ENCODE data around the gene POLD4.

The POLD4 gene

GRCh38 chr11:67371189-67371910 lies 18.0 kb upstream of the POLD4 start:
- no peaks in the 10 kb centered on the region for H3K36me3 Mint-ChIP-seq (ENCODE audit: low read depth)
- peaks cover 63% of the 10 kb centered on the region for H3K27me3 Mint-ChIP-seq (ENCODE audit: low read depth)
- no peaks in the 10 kb centered on the region for H3K9me3 Mint-ChIP-seq
- peak overlapping the region; percentile 74 for H3K4me3 Mint-ChIP-seq
- H3K27ac Mint-ChIP-seq = peak overlapping the region; percentile 41
- no peak for DNase-seq (ENCODE audit: low spot score)
- H3K4me1 Mint-ChIP-seq (ENCODE audit: low read depth) = peaks cover 38% of the 10 kb centered on the region

DNA sequence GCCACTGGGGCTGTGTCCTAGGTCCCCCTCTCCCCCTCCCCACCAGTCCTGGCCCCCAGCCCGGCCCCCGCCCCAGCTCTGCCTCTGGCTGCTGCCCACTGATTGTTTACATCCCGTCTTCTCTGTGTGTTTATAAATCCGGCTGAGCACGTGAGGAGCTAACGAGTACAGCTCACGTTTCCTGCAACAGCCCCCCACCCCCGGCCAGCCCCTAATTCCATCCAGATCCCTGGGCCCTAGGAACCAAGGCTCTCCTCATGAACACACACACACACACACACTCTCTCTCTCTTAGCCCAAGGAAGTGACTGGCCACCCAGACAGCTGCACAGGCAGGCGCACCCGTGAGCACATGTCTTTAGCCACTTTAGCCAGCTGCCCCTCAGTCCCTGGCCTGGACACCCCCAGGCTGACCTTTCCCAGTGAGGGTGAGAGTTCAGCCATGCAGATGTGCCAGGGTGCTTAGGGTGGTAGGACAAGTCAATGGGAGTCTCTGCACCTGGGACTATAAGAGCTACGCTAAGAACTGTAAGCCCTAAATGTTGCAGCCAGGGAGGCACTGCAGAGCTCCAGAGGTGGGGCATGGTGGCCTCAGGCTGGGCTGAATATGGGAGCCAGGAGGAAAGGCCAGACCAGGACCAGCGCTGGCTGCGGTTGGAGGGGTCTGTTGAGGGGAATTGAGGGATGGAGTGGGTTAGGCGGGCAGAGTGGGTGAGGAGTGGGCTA lies 17.2 kb upstream of the POLD4 start:
- Mint-ChIP-seq H3K4me1 (ENCODE audit: low read depth) (peaks cover 38% of the 10 kb centered on the region), H3K27ac (peak overlapping the region; percentile 7), H3K27me3 (ENCODE audit: low read depth) (peaks cover 63% of the 10 kb centered on the region), H3K36me3 (ENCODE audit: low read depth) (no peaks in the 10 kb centered on the region), H3K4me3 (no peak overlapping the region), H3K9me3 (no peaks in the 10 kb centered on the region)
- no peak for DNase-seq (ENCODE audit: low spot score)

DNA sequence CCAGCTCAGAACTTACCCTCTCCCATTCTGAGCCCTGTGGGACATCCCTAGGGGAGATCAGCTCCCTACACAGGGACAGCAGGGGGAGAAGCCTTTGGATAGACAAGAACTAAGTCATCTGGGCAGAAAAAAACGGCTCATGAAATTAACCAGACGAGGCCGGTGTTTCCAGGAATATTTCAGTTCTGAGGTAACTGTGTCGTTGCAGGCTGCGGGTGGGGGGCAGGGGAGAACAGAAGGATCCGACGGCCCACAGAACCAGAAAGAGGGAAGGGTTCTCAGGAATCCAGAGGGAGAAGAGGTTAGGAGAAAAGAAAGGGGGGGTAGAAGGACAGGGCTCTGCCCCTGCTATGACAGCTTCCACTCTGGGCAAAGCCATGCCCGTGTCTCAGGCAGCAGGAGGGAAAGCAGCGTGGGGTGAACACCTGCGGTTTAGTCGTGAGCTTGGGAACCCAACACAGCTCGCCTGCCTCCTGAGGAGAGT lies 16.5 kb upstream of the POLD4 start:
- H3K36me3 Mint-ChIP-seq (ENCODE audit: low read depth) = no peaks in the 10 kb centered on the region
- DNase-seq (ENCODE audit: low spot score) = no peak

GRCh38 chr11:67369275-67369674 lies 15.9 kb upstream of the POLD4 start:
- DNase-seq (ENCODE audit: low spot score) = no peak
- no peaks in the 10 kb centered on the region for H3K36me3 Mint-ChIP-seq (ENCODE audit: low read depth)
- H3K4me1 Mint-ChIP-seq (ENCODE audit: low read depth) = peaks cover 37% of the 10 kb centered on the region
- no peak overlapping the region for H3K4me3 Mint-ChIP-seq
- H3K9me3 Mint-ChIP-seq = no peaks in the 10 kb centered on the region
- peaks cover 60% of the 10 kb centered on the region for H3K27me3 Mint-ChIP-seq (ENCODE audit: low read depth)
- no peak overlapping the region for H3K27ac Mint-ChIP-seq

More for the DNA sequence above, 16.5 kb upstream of the POLD4 start:
- Mint-ChIP-seq H3K27me3 (ENCODE audit: low read depth) (peaks cover 62% of the 10 kb centered on the region), H3K4me1 (ENCODE audit: low read depth) (peaks cover 39% of the 10 kb centered on the region), H3K9me3 (no peaks in the 10 kb centered on the region), H3K4me3 (no peak overlapping the region), H3K27ac (no peak overlapping the region)

DNA sequence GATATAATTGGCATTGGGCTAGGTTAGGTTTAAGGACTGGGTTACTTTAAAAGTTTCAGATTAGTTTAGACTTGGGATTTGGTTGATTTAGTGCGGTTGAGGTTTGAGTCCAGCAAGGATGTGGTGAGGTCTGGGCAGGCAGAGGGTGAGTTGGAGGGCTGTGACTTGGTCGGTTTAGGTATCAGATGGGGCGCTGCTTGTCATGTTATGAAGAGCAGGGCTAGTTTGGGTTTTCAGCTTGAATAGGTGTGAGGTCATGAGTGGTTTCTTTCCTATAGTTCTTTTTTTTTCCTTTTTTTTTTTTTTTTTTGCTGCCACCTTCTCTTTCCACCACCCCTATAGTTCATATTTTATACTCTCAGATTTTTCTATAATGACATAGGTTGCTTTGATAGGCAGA lies 15.3 kb upstream of the POLD4 start:
- H3K27me3 Mint-ChIP-seq (ENCODE audit: low read depth) = peaks cover 55% of the 10 kb centered on the region
- H3K4me3 Mint-ChIP-seq = no peak overlapping the region
- H3K4me1 Mint-ChIP-seq (ENCODE audit: low read depth) = peaks cover 38% of the 10 kb centered on the region
- H3K36me3 Mint-ChIP-seq (ENCODE audit: low read depth) = no peaks in the 10 kb centered on the region
- peak; percentile 31 for DNase-seq (ENCODE audit: low spot score)
- no peaks in the 10 kb centered on the region for H3K9me3 Mint-ChIP-seq
- no peak overlapping the region for H3K27ac Mint-ChIP-seq

GRCh38 chr11:67367761-67368227 lies 14.4 kb upstream of the POLD4 start:
- Mint-ChIP-seq H3K36me3 (ENCODE audit: low read depth) (no peaks in the 10 kb centered on the region), H3K4me3 (no peak overlapping the region), H3K27ac (no peak overlapping the region), H3K4me1 (ENCODE audit: low read depth) (peaks cover 38% of the 10 kb centered on the region), H3K9me3 (no peaks in the 10 kb centered on the region), H3K27me3 (ENCODE audit: low read depth) (peaks cover 58% of the 10 kb centered on the region)
- no peak for DNase-seq (ENCODE audit: low spot score)

- H3K4me1 Mint-ChIP-seq (ENCODE audit: low read depth) = peaks cover 38% of the 10 kb centered on the region
- DNase-seq (ENCODE audit: low spot score) = no peak
- no peaks in the 10 kb centered on the region for H3K36me3 Mint-ChIP-seq (ENCODE audit: low read depth)
- no peak overlapping the region for H3K4me3 Mint-ChIP-seq
- no peaks in the 10 kb centered on the region for H3K9me3 Mint-ChIP-seq
- no peak overlapping the region for H3K27ac Mint-ChIP-seq
- H3K27me3 Mint-ChIP-seq (ENCODE audit: low read depth) = peaks cover 64% of the 10 kb centered on the region
These were observed 13.8 kb upstream of the POLD4 start for GRCh38 chr11:67366961-67367760.

DNA sequence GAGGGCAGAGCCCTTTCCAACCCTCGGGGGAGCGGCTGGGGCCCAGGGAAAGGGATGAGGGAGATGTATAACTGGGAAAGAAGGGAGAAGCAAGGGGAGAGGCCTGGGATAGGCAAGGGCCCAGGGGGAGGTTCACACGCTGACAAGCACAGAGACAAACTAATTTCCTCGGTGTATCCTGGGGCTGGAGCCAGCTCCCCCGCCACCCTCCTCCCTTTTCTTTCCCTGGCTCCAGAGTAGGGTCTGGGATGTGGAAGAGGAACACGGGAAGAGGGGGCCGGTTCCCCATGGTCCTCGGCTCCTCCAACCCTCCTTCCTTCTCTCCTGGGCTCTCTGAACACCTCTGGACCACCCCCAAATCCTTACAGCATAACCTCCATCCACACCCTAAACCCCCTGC lies 13.2 kb upstream of the POLD4 start:
- Mint-ChIP-seq H3K27me3 (ENCODE audit: low read depth) (peaks cover 64% of the 10 kb centered on the region), H3K4me1 (ENCODE audit: low read depth) (peaks cover 35% of the 10 kb centered on the region), H3K9me3 (no peaks in the 10 kb centered on the region), H3K4me3 (no peak overlapping the region), H3K36me3 (ENCODE audit: low read depth) (no peaks in the 10 kb centered on the region), H3K27ac (no peak overlapping the region)
- DNase-seq (ENCODE audit: low spot score) = no peak

GRCh38 chr11:67365736-67366444 lies 12.5 kb upstream of the POLD4 start:
- no peaks in the 10 kb centered on the region for H3K9me3 Mint-ChIP-seq
- no peak for DNase-seq (ENCODE audit: low spot score)
- H3K4me1 Mint-ChIP-seq (ENCODE audit: low read depth) = peaks cover 30% of the 10 kb centered on the region
- no peak overlapping the region for H3K4me3 Mint-ChIP-seq
- no peak overlapping the region for H3K27ac Mint-ChIP-seq
- no peaks in the 10 kb centered on the region for H3K36me3 Mint-ChIP-seq (ENCODE audit: low read depth)
- peaks cover 64% of the 10 kb centered on the region for H3K27me3 Mint-ChIP-seq (ENCODE audit: low read depth)

GRCh38 chr11:67364783-67365722 lies 11.7 kb upstream of the POLD4 start:
- Mint-ChIP-seq H3K4me1 (ENCODE audit: low read depth) (peaks cover 25% of the 10 kb centered on the region), H3K9me3 (no peaks in the 10 kb centered on the region), H3K36me3 (ENCODE audit: low read depth) (no peaks in the 10 kb centered on the region), H3K27me3 (ENCODE audit: low read depth) (peaks cover 59% of the 10 kb centered on the region), H3K4me3 (no peak overlapping the region), H3K27ac (no peak overlapping the region)
- DNase-seq (ENCODE audit: low spot score) = no peak

DNA sequence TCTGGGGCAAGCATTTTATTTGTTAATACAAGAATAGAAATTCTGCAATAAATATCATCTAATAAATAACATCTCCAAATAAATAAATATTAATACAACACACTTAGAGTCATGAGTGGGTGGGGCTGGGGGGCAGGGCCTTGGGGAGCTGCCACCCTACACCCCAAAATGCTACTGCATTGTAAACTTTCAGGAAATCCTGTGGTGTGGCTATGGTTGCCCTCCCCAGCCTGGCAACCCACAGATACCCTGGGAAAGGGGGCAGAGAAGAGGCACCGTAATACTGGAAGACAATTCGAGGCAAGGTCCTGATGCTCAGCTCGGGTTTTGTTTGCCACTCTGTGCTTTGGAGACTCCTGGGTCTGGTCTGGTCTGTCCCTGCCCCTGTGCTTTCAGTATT lies 10.8 kb upstream of the POLD4 start:
- Mint-ChIP-seq H3K4me1 (ENCODE audit: low read depth) (peaks cover 22% of the 10 kb centered on the region), H3K27ac (no peak overlapping the region), H3K27me3 (ENCODE audit: low read depth) (peaks cover 51% of the 10 kb centered on the region), H3K9me3 (no peaks in the 10 kb centered on the region), H3K4me3 (no peak overlapping the region), H3K36me3 (ENCODE audit: low read depth) (no peaks in the 10 kb centered on the region)
- DNase-seq (ENCODE audit: low spot score) = no peak

DNA sequence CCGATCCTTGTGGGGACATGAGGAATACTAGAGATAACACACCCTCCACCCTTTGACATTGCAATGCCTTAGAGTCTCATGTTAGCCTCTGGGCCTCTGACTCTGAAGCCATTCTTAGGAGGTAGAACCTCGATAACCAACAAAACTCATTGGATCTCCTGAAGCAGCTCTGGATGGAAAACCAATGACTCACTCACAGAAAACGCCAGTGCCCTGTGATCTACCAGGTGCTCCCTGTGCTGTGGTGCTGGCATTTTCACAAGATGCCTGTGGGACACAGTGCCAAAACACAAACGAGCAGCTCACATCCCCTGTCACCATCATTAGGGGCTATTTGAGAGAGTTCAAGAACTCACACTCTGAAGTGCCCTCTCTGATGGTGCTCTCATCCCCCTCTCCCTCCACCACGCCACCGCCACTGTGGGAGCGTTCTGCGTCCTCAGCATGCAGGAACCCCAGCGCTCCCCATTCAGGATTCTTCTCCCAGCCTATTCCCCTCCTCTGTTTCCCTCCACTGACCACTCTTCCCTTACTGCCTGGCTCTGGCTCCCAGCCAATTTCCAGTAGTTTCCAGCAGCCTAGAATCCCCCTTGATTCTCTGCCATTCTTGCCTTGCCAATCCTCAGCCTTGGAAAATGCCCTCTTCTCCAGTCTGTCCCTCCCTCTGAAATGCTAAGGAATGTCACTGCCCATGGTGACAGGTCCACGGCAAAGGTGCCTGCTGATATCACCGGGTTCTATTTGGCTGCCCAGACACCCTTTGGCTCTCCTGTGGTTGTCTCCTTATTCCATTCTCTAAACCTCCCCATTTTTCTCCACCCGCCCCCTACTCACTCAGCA lies 4.7 kb upstream of the POLD4 start:
- H3K4me1 Mint-ChIP-seq (ENCODE audit: low read depth) = peaks cover 23% of the 10 kb centered on the region
- DNase-seq (ENCODE audit: low spot score) = no peak
- H3K4me3 Mint-ChIP-seq = no peak overlapping the region
- no peak overlapping the region for H3K27ac Mint-ChIP-seq
- no peaks in the 10 kb centered on the region for H3K9me3 Mint-ChIP-seq
- H3K36me3 Mint-ChIP-seq (ENCODE audit: low read depth) = no peaks in the 10 kb centered on the region
- peaks cover 26% of the 10 kb centered on the region for H3K27me3 Mint-ChIP-seq (ENCODE audit: low read depth)
